ENCODE measurements around the gene EFL1. TPM values are rescaled to one million over a fixed set of nuclear protein-coding genes. Genes with fewer than 3 reads are reported as not detected.
"Not testable (repeated sequence)": the region's sequence is repeated elsewhere in the genome, so short reads cannot be mapped to it uniquely, and the experiment has no call there.

Gene EFL1
- total RNA-seq, 1 donor from 2014 or later = 24.7 TPM

- H3K27ac ChIP-seq; DNase-seq; H3K4me3 ChIP-seq; intact Hi-C loops (cut with DNase I); H3K9me3 ChIP-seq; H3K27me3 ChIP-seq (ENCODE audit: low read depth); H3K4me1 ChIP-seq; ATAC-seq: not testable (repeated sequence)
- H3K36me3 ChIP-seq = peaks cover 40% of the 10 kb centered on the region
Measured at GRCh38 chr15:82241836-82242499, 20.6 kb downstream of the EFL1 start.

GRCh38 chr15:82239685-82240391 lies 22.7 kb downstream of the EFL1 start:
- intact Hi-C loops (cut with DNase I) = no loop called here
- no peak for TF ChIP-seq CTCF (IDR thresholded peaks at IDR 0.05)
- ATAC-seq = no peak
- H3K4me1 ChIP-seq = no peaks in the 10 kb centered on the region
- H3K4me3 ChIP-seq = no peak overlapping the region
- DNase-seq = no peak
- H3K27ac ChIP-seq = no peak overlapping the region
- no peaks in the 10 kb centered on the region for H3K27me3 ChIP-seq (ENCODE audit: low read depth)
- peaks cover 45% of the 10 kb centered on the region for H3K36me3 ChIP-seq
- H3K9me3 ChIP-seq = no peaks in the 10 kb centered on the region

GRCh38 chr15:82237944-82238534 lies 24.5 kb downstream of the EFL1 start:
- H3K4me3 ChIP-seq; H3K4me1 ChIP-seq; H3K9me3 ChIP-seq; DNase-seq; H3K27ac ChIP-seq; ATAC-seq; H3K27me3 ChIP-seq (ENCODE audit: low read depth); intact Hi-C loops (cut with DNase I): not testable (repeated sequence)
- peaks cover 44% of the 10 kb centered on the region for H3K36me3 ChIP-seq

GRCh38 chr15:82231842-82232241 lies 30.7 kb downstream of the EFL1 start:
- Histone ChIP-seq H3K27ac (no peak overlapping the region), H3K27me3 (ENCODE audit: low read depth) (no peaks in the 10 kb centered on the region), H3K4me3 (no peak overlapping the region), H3K9me3 (no peaks in the 10 kb centered on the region), H3K4me1 (no peaks in the 10 kb centered on the region), H3K36me3 (peaks cover 40% of the 10 kb centered on the region)
- ATAC-seq (no peak), DNase-seq (no peak)
- intact Hi-C loops (cut with DNase I) = no loop called here
- no peak for TF ChIP-seq CTCF (IDR thresholded peaks at IDR 0.05)

GRCh38 chr15:82231233-82231632 lies 31.3 kb downstream of the EFL1 start:
- intact Hi-C loops (cut with DNase I) = no loop called here
- Histone ChIP-seq H3K27me3 (ENCODE audit: low read depth) (no peaks in the 10 kb centered on the region), H3K9me3 (no peaks in the 10 kb centered on the region), H3K4me1 (no peaks in the 10 kb centered on the region), H3K4me3 (no peak overlapping the region), H3K27ac (no peak overlapping the region), H3K36me3 (peaks cover 40% of the 10 kb centered on the region)
- no peak for TF ChIP-seq CTCF (IDR thresholded peaks at IDR 0.05)
- no peak for ATAC-seq
- no peak for DNase-seq

- intact Hi-C loops (cut with DNase I) = no loop called here
- H3K4me3 ChIP-seq = no peak overlapping the region
- TF ChIP-seq CTCF (IDR thresholded peaks at IDR 0.05) = no peak
- no peaks in the 10 kb centered on the region for H3K4me1 ChIP-seq
- no peaks in the 10 kb centered on the region for H3K9me3 ChIP-seq
- H3K27ac ChIP-seq = no peak overlapping the region
- no peak for ATAC-seq
- no peak for DNase-seq
- peaks cover 42% of the 10 kb centered on the region for H3K36me3 ChIP-seq
- H3K27me3 ChIP-seq (ENCODE audit: low read depth) = no peaks in the 10 kb centered on the region
Measured at GRCh38 chr15:82228750-82229149, 33.8 kb downstream of the EFL1 start.

GRCh38 chr15:82221535-82221934 lies 41.0 kb downstream of the EFL1 start:
- peaks cover 34% of the 10 kb centered on the region for H3K36me3 ChIP-seq
- DNase-seq; H3K27me3 ChIP-seq (ENCODE audit: low read depth); ATAC-seq; H3K4me3 ChIP-seq; H3K4me1 ChIP-seq; intact Hi-C loops (cut with DNase I); H3K27ac ChIP-seq; H3K9me3 ChIP-seq: not testable (repeated sequence)

- H3K9me3 ChIP-seq; ATAC-seq; H3K27ac ChIP-seq; H3K4me1 ChIP-seq; DNase-seq; intact Hi-C loops (cut with DNase I); H3K27me3 ChIP-seq (ENCODE audit: low read depth); H3K4me3 ChIP-seq: not testable (repeated sequence)
- peaks cover 45% of the 10 kb centered on the region for H3K36me3 ChIP-seq
Measured at GRCh38 chr15:82216092-82216491, 46.4 kb downstream of the EFL1 start.

GRCh38 chr15:82212201-82212600 lies 50.3 kb downstream of the EFL1 start:
- H3K9me3 ChIP-seq; ATAC-seq; H3K4me1 ChIP-seq; H3K4me3 ChIP-seq; H3K27me3 ChIP-seq (ENCODE audit: low read depth); intact Hi-C loops (cut with DNase I); DNase-seq; H3K27ac ChIP-seq: not testable (repeated sequence)
- H3K36me3 ChIP-seq = peaks cover 29% of the 10 kb centered on the region

All from lower lobe of right lung (tissue), 2 donors.